Stimulated activated CD8-positive, alpha-beta memory T cell treated with anti-CD3 and anti-CD28 coated beads, Interleukin-15, amount 100 ng/mL, for 4 hours (primary cell): ENCODE measurements around the gene SMCO1.
"Not testable (repeated sequence)": the region's sequence is repeated elsewhere in the genome, so short reads cannot be mapped to it uniquely, and the experiment has no call there.

Source experiments
- DNase-seq, 2 donors: peaks; one replicate each; pipeline ENCODE4 v3.0.0-alpha.2; 2020; ENCODE audit warnings: low read depth in 2 of 2

SMCO1 gene

GRCh38 chr3:196514913-196515621 lies at the start of gene SMCO1:
TSS of gene SMCO1 (minus strand) at chr3:196515346. CDS start at chr3:196515209, 137 bp downstream.
- DNase-seq, result no peak

- DNase-seq, result no peak
Observed at GRCh38 chr3:196563721-196564225, 48.6 kb upstream of the SMCO1 start.

- no peak for DNase-seq
Observed at GRCh38 chr3:196559826-196560225, 44.7 kb upstream of the SMCO1 start.

- DNase-seq, result no peak
Observed at GRCh38 chr3:196558476-196558875, 43.3 kb upstream of the SMCO1 start.

GRCh38 chr3:196557236-196557635 lies 42.1 kb upstream of the SMCO1 start:
- DNase-seq, result no peak

GRCh38 chr3:196555295-196555694 lies 40.1 kb upstream of the SMCO1 start:
- no peak for DNase-seq

GRCh38 chr3:196554205-196554604 lies 39.1 kb upstream of the SMCO1 start:
- no peak for DNase-seq

- no peak for DNase-seq
Observed at GRCh38 chr3:196553551-196553950, 38.4 kb upstream of the SMCO1 start.

- no peak for DNase-seq
Observed at GRCh38 chr3:196552253-196552652, 37.1 kb upstream of the SMCO1 start.

- DNase-seq, result not testable (repeated sequence)
Observed at GRCh38 chr3:196550172-196550571, 35.0 kb upstream of the SMCO1 start.

GRCh38 chr3:196549312-196549711 lies 34.2 kb upstream of the SMCO1 start:
- not testable (repeated sequence) for DNase-seq

GRCh38 chr3:196547067-196547466 lies 31.9 kb upstream of the SMCO1 start:
- no peak for DNase-seq

GRCh38 chr3:196546537-196546936 lies 31.4 kb upstream of the SMCO1 start:
- DNase-seq, result no peak

- no peak for DNase-seq
Observed at GRCh38 chr3:196544491-196544992, 29.4 kb upstream of the SMCO1 start.

GRCh38 chr3:196541684-196542445 lies 26.7 kb upstream of the SMCO1 start:
- DNase-seq, result no peak

- DNase-seq, result peak in 1 of 2 donors; percentile 23
Observed at GRCh38 chr3:196537319-196537984, 22.3 kb upstream of the SMCO1 start.

- no peak for DNase-seq
Observed at GRCh38 chr3:196533260-196533681, 18.1 kb upstream of the SMCO1 start.

- DNase-seq, result no peak
Observed at GRCh38 chr3:196531418-196531817, 16.3 kb upstream of the SMCO1 start.

- peak; percentile 46 to 60 for DNase-seq
Observed at GRCh38 chr3:196528639-196529233, 13.6 kb upstream of the SMCO1 start.

- DNase-seq, result no peak
Observed at GRCh38 chr3:196525141-196525540, 10.0 kb upstream of the SMCO1 start.

GRCh38 chr3:196524527-196524926 lies 9.4 kb upstream of the SMCO1 start:
- no peak for DNase-seq

GRCh38 chr3:196523841-196524240 lies 8.7 kb upstream of the SMCO1 start:
- no peak for DNase-seq
